ENCODE data around the gene GINS3. TPM values are rescaled to one million over a fixed set of nuclear protein-coding genes. Genes with fewer than 3 reads are reported as not detected.

GINS3 gene
- total and polyA plus RNA-seq, 8 donors, result 0.56 to 2.0 (median 0.90) TPM

DNA sequence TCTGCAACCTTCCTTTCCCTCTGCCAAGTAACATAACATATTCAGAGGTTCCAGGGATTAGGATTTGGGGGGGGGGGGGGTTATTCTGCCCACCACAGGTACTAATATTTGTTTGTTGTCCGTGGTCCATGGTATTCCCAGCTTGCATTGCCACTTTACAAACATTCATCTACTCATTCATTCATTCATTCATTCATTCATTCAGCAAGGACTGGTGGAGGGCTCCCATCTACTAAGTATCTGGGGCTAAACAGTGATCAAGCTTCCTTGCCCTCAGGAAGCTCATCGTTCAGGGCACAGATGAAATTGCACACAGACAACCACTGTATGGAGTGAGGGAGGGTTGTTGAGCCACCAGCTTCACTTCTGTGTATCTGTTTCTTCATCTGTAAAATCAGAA is 61.9 kb downstream of the GINS3 start:
- Histone ChIP-seq H3K4me3 (no peak overlapping the region), H3K9me3 (no peaks in the 10 kb centered on the region), H3K36me3 (no peaks in the 10 kb centered on the region), H3K27ac (no peak overlapping the region), H3K4me1 (no peaks in the 10 kb centered on the region), H3K27me3 (no peaks in the 10 kb centered on the region)
- 63 to 80% methylated on average over 2 of the region's 2 CpGs for WGBS, 2 donors
- intact Hi-C loops (cut with DNase I), result no loop called here
- no peak for DNase-seq
- TF ChIP-seq, protein P1, sequence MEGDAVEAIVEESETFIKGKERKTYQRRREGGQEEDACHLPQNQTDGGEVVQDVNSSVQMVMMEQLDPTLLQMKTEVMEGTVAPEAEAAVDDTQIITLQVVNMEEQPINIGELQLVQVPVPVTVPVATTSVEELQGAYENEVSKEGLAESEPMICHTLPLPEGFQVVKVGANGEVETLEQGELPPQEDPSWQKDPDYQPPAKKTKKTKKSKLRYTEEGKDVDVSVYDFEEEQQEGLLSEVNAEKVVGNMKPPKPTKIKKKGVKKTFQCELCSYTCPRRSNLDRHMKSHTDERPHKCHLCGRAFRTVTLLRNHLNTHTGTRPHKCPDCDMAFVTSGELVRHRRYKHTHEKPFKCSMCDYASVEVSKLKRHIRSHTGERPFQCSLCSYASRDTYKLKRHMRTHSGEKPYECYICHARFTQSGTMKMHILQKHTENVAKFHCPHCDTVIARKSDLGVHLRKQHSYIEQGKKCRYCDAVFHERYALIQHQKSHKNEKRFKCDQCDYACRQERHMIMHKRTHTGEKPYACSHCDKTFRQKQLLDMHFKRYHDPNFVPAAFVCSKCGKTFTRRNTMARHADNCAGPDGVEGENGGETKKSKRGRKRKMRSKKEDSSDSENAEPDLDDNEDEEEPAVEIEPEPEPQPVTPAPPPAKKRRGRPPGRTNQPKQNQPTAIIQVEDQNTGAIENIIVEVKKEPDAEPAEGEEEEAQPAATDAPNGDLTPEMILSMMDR (IDR thresholded peaks at IDR 0.05), result no peak
- FAIRE-seq, result no peak
- ATAC-seq, result no peak

DNA sequence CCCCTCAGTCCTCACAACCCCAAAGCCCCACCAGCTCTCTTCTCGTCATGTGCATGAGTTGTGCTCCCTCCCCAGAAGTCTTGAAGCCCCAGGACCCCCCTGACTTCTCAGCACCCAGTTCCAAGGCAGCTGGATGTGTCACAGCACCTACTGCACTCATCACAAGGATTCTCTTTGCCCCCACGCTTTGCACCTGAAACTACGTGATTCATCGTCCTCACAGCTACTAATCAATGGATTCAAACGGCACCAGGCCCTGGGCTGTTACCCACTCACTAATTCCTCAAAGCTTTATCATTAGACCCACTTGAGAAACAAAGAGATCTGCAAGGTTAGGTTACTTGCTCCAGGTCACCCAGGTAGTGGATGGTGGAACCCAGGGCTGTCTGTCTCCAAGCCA is 62.6 kb downstream of the GINS3 start:
- 57% methylated on average over 5 of the region's 5 CpGs for WGBS, 2 donors

More for the DNA sequence above, 62.6 kb downstream of the GINS3 start:
- H3K27me3 ChIP-seq, result no peaks in the 10 kb centered on the region
- H3K9me3 ChIP-seq, result no peaks in the 10 kb centered on the region
- H3K27ac ChIP-seq, result no peak overlapping the region
- no peak overlapping the region for H3K4me3 ChIP-seq
- DNase-seq (no peak), FAIRE-seq (no peak), ATAC-seq (no peak)
- H3K4me1 ChIP-seq, result no peaks in the 10 kb centered on the region
- no peaks in the 10 kb centered on the region for H3K36me3 ChIP-seq
- intact Hi-C loops (cut with DNase I), result no loop called here
- TF ChIP-seq, protein P1 (IDR thresholded peaks at IDR 0.05), result no peak

Other genes with a start within 250 kb of the GINS3 start
- gene CSNK2A2, start 194.4 kb upstream of the GINS3 start, total RNA-seq, result 10 to 100 TPM; 35.5 to 59.0 (median 40.6) TPM
- gene CSNK2A2, start 194.4 kb upstream of the GINS3 start, polyA plus RNA-seq, result 10 to 100 TPM; 18.3 to 19.3 TPM
- not detected for gene PRSS54, start 97.4 kb upstream of the GINS3 start, total RNA-seq
- not detected for gene PRSS54, start 97.4 kb upstream of the GINS3 start, polyA plus RNA-seq
- gene NDRG4, start 107.7 kb downstream of the GINS3 start, total RNA-seq, result 1 to 10 TPM; 2.0 to 6.7 (median 3.9) TPM
- gene NDRG4, start 107.7 kb downstream of the GINS3 start, polyA plus RNA-seq, result 10 to 100 TPM; 10.1 to 25.8 TPM
- gene SETD6, start 123.0 kb downstream of the GINS3 start, total RNA-seq, result 10 to 100 TPM; 13.8 to 23.0 (median 20.2) TPM
- 10 to 100 TPM; 30.6 to 38.2 TPM for gene SETD6, start 123.0 kb downstream of the GINS3 start, polyA plus RNA-seq
- gene CNOT1, start 237.4 kb downstream of the GINS3 start, total RNA-seq, result 10 to 100 TPM; 51.3 to 84.4 (median 67.5) TPM
- gene CNOT1, start 237.4 kb downstream of the GINS3 start, polyA plus RNA-seq, result 10 to 100 TPM; 24.3 to 49.7 TPM